Stimulated activated CD8-positive, alpha-beta memory T cell treated with anti-CD3 and anti-CD28 coated beads, Interleukin-4, amount 100 ng/mL, for 48 hours (primary cell): ENCODE results near the gene ACVR1C.
"Not testable (repeated sequence)": the region's sequence is repeated elsewhere in the genome, so short reads cannot be mapped to it uniquely, and the experiment has no call there.

ENCODE experiments used
- DNase-seq: peaks from one replicate; pipeline ENCODE4 v3.0.0-alpha.2; 2020

Gene ACVR1C

GRCh38 chr2:157572725-157573124, 55.9 kb downstream of the ACVR1C start:
- DNase-seq: no peak

DNA sequence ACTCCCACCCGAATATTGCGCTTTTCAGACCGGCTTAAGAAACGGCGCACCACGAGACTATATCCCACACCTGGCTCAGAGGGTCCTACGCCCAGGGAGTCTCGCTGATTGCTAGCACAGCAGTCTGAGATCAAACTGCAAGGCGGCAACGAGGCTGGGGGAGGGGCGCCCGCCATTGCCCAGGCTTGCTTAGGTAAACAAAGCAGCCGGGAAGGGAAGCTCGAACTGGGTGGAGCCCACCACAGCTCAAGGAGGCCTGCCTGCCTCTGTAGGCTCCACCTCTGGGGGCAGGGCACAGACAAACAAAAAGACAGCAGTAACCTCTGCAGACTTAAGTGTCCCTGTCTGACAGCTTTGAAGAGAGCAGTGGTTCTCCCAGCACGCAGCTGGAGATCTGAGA, 62.0 kb downstream of the ACVR1C start:
- not testable (repeated sequence) for DNase-seq

- DNase-seq: not testable (repeated sequence)
Measured at GRCh38 chr2:157566113-157566512, 62.6 kb downstream of the ACVR1C start.

GRCh38 chr2:157565550-157565949, 63.1 kb downstream of the ACVR1C start:
- DNase-seq: no peak

- DNase-seq: no peak
Measured at GRCh38 chr2:157559890-157560289, 68.8 kb downstream of the ACVR1C start.

DNA sequence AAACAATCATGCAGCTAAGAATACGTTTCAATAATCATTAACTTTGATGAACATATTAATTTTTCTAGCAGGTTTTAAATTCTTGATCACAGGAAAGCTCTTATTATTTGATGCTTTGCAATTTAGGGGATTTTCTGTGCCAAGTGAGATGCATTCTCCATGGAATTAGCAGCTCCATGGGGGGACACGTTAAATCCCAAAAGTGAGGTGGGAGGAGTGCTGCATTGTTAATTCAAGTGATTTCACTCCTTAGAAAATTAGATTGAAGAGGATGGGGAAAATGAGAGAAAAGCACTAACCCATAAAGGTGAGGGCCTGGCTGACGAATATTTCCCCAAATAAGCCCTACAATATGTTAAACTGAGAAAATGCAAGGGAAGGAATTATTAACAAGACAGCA, 69.2 kb downstream of the ACVR1C start:
- no peak for DNase-seq

DNA sequence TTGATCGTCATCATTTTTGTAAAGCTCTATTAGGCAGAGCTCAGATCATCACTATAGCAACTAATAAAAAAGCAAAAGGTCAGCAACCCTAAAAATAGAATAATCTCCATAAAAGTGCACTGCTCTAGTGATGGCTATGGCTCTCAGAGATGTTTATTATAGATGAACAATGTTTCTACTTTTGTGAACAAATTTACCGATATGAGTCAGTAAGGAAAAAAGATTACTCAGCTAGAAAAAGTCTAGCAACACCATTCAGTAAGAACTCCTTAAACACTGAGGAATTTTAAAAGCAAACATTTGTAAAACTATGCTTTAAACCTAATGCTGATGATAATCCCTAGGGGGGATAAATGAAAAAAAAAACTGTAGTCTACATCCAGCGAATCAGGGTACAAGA, 69.6 kb downstream of the ACVR1C start:
- DNase-seq: no peak

- DNase-seq: no peak
Measured at GRCh38 chr2:157557770-157558169, 70.9 kb downstream of the ACVR1C start.

DNA sequence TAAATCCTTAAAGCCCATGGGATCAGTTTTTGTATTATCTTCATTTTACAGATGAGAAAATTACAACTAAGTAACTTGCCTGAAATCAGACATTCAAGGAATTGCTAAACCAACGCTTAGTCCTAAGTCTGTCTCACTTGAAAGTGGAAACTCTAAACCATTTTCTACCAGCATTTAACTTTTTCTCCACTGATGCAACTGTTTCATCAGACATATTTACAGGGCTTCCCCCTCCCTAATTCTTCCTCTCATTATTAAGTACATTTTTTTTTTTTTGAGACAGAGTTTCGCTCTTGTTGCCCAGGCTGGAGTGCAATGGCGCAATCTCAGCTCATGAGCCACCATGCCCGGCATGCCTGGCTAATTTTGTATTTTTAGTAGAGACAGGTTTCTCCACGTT, 88.6 kb downstream of the ACVR1C start:
- DNase-seq: no peak

- DNase-seq: no peak
Measured at GRCh38 chr2:157538064-157538463, 90.6 kb downstream of the ACVR1C start.

GRCh38 chr2:157536815-157537214, 91.8 kb downstream of the ACVR1C start:
- DNase-seq: no peak

DNA sequence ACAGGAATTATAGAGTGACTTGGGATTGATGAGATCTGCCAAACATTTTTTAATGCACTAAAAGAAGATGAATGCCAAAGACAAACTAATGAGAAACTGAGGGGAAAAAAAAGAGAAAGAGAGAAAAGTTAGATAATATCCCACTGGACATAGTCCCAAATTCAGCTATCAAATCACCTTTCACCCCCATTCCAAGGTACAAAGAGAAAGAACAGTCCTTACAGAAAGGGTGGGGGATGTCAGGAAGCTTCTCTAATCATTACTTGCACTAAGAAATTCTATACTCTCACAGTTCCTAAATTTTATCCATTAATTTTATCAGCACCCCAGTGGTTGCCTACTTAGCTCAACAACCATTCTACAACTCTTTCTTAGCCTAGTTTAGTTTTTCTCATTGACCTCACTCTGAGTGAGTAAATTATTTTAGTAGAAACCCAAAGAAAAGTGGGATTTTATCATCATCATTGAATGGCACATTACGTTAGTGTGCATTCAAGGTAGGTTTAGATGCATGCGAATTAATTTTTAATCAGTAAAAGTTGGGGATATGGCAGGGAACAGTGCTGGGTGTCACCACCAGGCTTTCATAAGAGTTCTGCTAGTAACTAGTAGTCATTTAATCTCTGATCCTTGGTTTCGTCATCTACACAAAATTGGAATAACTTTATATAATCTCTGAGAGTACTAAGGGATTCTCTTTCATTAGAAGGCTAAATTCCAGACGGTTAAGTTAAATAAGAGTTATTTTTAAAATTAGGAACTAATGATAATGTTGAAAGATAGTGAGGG, 99.5 kb downstream of the ACVR1C start:
- DNase-seq: no peak

DNA sequence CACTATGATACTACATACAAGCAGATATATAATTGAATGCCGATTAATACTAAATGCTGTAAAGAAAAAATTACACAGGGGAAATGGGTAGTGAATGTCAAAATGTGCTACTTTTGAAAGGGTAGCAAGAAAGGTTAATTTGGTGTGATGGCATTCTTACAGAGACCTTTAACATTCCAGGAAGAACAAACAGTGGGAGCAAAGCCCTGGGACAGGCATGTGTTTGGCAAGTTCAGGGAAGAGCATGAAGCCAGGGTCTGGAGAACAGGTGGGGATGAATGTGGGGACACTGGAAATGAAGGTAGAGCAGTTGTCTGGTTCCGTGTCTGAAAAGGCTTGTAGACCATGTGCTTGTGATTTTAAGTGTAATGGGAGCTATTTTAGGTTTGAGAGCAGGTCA, 102.6 kb downstream of the ACVR1C start:
- no peak for DNase-seq

DNA sequence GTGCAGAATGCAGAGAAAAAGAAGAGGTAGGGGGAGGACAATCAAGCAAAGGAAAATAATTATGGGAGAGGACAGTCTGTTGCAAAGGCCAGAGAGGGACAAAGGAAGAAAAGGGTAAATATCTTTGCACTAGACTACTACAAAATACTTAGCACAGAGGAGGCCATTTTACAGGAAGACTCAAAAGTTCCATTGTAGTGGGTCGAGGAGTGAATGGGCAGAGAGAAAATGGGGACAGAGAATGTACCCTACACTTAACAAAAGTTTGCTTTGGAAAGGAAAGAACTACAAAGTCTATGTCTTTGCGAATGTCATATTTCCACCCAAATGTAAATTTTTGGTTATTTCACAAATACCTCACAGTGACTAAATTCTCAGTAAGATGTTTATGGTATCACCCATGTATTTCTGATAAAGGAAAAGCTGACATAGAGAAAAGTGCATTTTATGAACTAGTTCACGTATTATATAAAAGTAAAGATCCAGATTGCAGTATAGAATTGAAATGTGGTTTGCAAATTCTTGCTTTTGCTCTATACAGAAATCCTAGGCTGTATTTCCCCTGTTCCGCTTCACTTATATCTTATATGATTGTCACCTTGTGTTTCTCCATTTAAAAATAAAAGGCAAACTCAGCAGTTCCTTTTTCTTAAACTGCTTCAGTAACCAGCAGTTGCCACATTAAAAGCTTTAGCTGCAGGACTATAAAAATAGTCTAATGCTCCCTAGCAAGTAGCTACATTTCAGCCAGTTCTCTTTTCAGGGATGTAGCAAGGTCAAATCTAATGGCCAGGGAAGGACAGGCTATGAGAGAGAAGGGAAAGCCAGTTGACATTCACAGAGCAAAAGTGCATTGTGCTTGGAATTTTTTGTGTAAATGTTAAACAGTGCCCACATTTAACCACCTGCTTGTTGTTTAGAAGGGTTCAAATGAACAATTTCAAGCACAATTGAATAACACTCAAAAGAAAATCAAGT, 105.1 kb downstream of the ACVR1C start:
- no peak for DNase-seq

DNA sequence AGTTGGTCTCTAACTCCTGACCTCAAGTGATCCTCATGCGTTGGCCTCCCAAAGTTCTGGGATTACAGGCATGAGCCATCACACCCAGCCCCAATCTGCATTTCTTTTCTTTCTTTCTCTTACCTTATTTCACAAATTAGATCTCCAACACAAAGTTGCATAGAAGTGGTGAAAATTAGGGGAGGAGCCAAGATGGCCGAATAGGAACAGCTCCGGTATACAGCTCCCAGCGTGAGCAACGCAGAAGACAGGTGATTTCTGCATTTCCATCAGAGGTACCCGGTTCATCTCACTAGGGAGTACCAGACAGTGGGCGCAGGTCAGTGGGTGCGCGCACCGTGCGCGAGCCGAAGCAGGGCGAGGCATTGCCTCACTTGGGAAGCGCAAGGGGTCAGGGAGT, 113.7 kb downstream of the ACVR1C start:
- not testable (repeated sequence) for DNase-seq

DNA sequence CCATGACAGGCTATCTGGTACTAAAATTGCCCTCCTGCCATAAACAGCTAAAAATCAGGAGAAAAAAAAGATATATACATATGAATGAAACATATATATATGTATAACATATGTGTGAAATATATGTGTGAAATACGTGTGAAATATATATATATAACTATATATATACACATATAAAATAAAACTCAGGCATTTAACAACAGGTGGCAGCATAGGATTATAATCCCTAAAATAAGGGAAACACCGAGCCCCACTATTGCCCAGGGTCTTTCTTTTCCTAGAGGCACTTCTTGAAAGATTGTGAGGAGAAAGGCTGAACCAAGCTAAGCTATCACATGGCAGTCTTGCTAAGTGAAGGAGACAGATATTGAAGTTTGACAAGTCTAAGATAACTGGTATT, 118.9 kb downstream of the ACVR1C start:
- no peak for DNase-seq

DNA sequence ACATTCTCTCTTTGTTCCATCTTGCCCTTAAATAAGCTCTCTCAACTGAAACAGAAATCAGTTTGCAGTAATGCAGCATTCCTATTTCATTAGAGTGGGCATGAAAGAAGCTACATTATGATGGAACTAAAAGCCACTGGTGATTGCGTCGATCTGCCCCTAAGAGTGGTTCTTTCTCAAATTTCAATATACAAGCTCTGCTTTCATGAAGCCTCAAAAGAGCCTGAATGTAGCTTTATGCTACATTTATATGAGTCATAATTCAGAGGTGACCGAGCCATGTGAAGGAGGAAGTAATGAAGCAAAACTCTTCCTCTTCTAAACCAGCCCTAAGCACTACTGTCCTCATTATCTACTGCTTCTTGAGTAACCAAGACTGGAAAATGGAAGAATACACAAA, 120.0 kb downstream of the ACVR1C start:
- DNase-seq: no peak

- no peak for DNase-seq
Measured at GRCh38 chr2:157506586-157506985, 122.1 kb downstream of the ACVR1C start.

GRCh38 chr2:157504623-157505022, 124.0 kb downstream of the ACVR1C start:
- DNase-seq: no peak

DNA sequence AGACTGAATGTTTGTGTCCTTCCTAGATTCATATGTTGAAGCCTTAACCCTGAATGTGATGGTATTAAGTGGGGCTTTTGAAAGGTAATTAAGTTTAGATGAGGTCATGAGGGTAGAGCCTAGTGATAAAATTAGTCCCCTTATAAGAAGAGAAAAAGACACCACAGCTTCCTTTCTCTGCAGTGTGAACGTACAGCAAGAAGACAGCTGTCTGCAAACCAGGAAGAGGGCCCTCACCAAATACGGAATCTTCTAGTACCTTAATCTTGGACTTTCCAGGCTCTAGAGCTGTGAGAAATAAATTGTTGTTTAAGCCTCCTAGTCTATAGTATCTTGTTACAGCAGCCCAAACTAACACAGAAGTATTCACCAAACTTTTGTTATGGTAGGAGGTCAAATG, 127.6 kb downstream of the ACVR1C start:
- no peak for DNase-seq

GRCh38 chr2:157500334-157500733, 128.3 kb downstream of the ACVR1C start:
- DNase-seq: no peak

DNA sequence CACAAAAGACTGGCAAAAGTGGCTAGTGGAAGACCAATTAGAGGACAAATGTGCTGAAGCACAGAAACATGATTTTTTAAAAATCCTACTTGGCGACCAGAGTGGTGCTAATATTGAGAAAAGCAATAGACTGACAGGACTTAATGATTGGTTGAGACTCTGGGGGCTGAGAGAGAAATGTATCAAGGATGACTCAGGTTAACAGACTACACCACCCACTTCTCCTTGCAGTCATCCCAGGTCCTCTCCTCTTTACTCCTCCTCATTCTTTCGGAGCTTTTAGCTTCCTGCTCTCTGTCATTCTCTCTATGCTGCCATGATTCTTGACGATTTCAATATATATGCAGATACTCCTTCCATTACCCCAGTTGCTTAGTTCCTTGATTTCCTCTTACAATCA, 130.2 kb downstream of the ACVR1C start:
- no peak for DNase-seq

DNA sequence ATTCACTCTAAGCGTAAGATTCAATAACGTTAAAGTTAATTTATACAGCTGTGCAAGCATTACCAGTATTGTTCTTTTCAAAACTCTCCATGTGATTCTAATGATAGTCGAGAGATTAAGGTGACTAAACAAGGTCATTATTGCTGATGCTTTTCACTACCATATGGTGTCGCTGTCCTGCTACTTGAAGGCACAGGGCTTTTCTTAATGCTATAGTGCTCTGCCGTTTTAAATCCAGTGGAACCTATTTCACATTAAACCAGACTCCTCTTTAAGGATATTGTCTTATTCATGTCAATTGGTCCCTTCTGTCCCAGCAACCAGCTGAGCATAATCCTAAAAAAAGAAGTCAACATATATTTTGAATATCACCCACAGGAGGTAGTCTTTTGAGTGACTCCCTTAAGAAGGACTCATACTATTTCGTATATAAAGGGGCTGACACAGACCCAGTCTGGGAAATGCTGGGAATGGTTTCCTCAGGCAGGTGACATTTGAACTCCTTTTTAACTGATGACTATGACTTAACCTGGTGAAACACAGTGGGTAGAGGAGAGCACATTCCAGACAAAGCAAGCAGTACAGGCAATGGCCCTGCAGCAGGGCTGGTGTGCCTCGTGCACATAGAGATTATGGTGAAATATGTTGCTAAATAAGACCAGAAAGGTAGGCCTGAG, 130.9 kb downstream of the ACVR1C start:
- DNase-seq: no peak
